Coronary artery (tissue), 2 donors: ENCODE measurements around the gene KIAA1671.

Experiments used
- DNase-seq: peaks from one replicate; pipeline ENCODE4 v3.0.0-alpha.2; 2017; ENCODE audit warnings: low spot score
- H3K27ac ChIP-seq, 2 donors: fragments of 200-600 bp; sonication (generic); one replicate each; pipeline ENCODE4 v1.5.1; 2016 to 2019
- H3K4me3 ChIP-seq: fragments of 200-600 bp; sonication (generic); 2 replicates; pipeline ENCODE4 v1.5.1; 2016; ENCODE audit warnings: mild to moderate bottlenecking, moderate library complexity
- TF ChIP-seq, protein P1 (sequence below): fragments of 200-600 bp; sonication (generic); IDR thresholded peaks from one replicate; pipeline ENCODE4 v1.5.1; 2019; ENCODE audit warnings: antibody characterized with exemption

The KIAA1671 gene

GRCh38 chr22:25048659-25049647 lies 96.4 kb downstream of the KIAA1671 start:
- TF ChIP-seq, protein P1, sequence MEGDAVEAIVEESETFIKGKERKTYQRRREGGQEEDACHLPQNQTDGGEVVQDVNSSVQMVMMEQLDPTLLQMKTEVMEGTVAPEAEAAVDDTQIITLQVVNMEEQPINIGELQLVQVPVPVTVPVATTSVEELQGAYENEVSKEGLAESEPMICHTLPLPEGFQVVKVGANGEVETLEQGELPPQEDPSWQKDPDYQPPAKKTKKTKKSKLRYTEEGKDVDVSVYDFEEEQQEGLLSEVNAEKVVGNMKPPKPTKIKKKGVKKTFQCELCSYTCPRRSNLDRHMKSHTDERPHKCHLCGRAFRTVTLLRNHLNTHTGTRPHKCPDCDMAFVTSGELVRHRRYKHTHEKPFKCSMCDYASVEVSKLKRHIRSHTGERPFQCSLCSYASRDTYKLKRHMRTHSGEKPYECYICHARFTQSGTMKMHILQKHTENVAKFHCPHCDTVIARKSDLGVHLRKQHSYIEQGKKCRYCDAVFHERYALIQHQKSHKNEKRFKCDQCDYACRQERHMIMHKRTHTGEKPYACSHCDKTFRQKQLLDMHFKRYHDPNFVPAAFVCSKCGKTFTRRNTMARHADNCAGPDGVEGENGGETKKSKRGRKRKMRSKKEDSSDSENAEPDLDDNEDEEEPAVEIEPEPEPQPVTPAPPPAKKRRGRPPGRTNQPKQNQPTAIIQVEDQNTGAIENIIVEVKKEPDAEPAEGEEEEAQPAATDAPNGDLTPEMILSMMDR: peak; percentile 83
- DNase-seq: no peak
- Histone ChIP-seq H3K27ac (no peak overlapping the region), H3K4me3 (no peak overlapping the region)

DNA sequence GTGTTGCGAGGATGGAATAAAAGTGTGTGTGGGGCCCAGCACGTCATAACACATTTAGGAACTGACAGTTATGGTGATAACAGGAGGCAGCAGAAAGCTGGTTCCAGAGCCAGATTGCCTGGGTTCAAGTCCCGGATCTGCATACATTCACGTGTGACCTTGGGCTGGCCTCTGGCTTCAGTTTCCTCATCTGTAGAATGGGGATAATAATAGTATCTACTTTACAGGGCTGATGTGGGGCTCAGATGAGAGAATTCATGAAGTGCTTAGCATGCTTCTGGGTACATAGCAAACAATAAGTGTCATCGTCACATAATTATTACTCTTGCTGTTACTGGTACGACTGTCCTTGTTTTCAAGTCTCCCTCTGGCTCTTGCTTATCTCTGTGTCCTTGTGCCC lies 97.3 kb downstream of the KIAA1671 start:
- no peak for DNase-seq

DNA sequence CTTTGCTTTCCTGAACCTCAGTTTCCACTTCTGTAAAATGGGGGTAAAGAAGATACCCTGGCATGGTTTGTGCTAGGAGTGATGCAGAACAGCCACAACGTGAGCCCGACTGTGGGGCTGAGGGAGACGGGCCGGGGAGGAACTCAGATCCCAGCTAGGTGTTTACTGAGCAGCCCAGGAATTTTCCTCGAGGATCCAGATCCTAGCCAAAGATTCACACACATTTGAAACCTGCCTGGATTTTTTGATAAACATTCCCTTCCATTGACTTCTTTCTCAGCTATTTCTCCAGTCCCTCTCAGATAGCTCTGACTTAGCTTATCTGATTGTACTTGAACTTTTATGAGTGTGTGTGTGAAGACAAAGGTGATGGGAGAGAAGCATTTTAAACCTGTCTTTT lies 98.0 kb downstream of the KIAA1671 start:
- H3K4me3 ChIP-seq: no peak overlapping the region
- TF ChIP-seq, protein P1: no peak
- no peak overlapping the region for H3K27ac ChIP-seq
- DNase-seq: no peak

More for the DNA sequence above, 97.3 kb downstream of the KIAA1671 start:
- TF ChIP-seq, protein P1: no peak
- H3K4me3 ChIP-seq: no peak overlapping the region
- no peak overlapping the region for H3K27ac ChIP-seq

DNA sequence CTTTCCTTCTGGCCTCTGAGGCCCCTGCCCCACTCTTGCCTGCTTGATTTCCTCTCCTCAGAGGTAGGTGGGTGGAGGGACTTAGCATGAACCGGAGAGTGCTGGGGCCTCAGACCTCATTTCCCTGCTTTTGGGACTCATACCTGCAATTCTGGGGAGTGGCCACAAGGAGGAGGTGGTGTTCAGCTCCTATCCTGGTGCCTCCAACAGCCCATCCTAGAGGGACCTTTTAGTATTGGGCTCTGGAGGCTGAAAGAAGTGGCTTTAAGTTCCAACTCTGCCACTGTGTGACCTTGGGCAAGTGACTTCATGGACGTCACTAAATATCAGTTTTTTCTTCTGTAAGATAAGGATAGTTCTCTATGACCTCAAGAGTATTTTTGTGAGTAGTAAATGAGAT lies 98.6 kb downstream of the KIAA1671 start:
- Histone ChIP-seq H3K4me3 (no peak overlapping the region), H3K27ac (no peak overlapping the region)
- DNase-seq: no peak
- TF ChIP-seq, protein P1: no peak

DNA sequence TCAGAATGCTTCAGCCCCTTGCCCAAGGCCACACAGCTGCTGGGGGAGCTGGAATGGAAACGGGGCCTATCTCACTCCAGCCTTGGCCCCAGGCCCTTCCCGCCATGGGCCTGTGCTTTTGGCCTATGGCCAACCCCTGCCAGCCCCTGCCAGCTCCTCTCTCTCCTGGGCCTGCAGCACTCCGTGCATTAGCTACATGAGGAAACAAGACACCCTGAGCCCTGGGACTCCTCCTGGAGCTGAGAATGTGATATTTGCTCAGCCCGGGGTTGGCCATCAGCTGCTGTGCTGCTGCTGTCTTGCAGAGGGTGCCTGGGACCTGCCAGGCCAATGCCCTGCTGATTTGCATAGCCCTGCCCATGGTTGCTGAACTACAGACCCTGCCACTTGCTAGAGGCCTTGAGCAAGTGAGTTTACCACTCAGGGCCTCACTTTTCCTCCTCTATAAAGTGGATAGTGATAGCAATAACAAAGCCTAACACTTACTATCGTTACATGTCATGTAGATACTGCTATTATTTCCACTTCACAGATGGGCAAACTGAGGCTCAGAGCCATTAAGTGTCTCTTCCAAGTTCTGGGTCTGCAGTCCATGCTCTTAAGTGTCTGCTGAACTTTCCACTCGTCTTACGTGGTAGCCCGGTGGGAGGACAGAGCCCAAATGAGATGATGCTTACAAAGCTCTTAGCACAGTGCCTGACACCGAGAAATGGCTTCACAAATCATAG lies 99.6 kb downstream of the KIAA1671 start:
- Histone ChIP-seq H3K4me3 (no peak overlapping the region), H3K27ac (no peak overlapping the region)
- DNase-seq: no peak
- TF ChIP-seq, protein P1: no peak

GRCh38 chr22:25053153-25053805 lies 100.8 kb downstream of the KIAA1671 start:
- no peak for DNase-seq
- H3K27ac ChIP-seq: no peak overlapping the region
- TF ChIP-seq, protein P1: no peak
- H3K4me3 ChIP-seq: no peak overlapping the region
